HUES64 (cell line): ENCODE measurements around the gene NKAPL. TPM values are rescaled to one million over a fixed set of nuclear protein-coding genes. Genes with fewer than 3 reads are reported as not detected.

Experiments used
- H3K27ac ChIP-seq: 2 replicates; pipeline ENCODE4 v1.7.0; 2013; ENCODE audit warnings: low read depth, low read length, inconsistent platforms
- H3K27me3 ChIP-seq: 2 replicates; pipeline ENCODE4 v1.6.1; 2013; ENCODE audit warnings: mild to moderate bottlenecking, low read length; ENCODE audit not compliant: insufficient read depth
- H3K36me3 ChIP-seq: 2 replicates; pipeline ENCODE4 v1.6.1; 2013; ENCODE audit warnings: mild to moderate bottlenecking, low read length; ENCODE audit not compliant: insufficient read depth
- H3K4me1 ChIP-seq: 2 replicates; pipeline ENCODE4 v1.6.1; 2013; ENCODE audit warnings: mild to moderate bottlenecking, low read length, moderate library complexity; ENCODE audit not compliant: insufficient read depth
- H3K4me3 ChIP-seq: 2 replicates; pipeline ENCODE4 v1.5.1; 2013; ENCODE audit warnings: mild to moderate bottlenecking, low read length, moderate library complexity
- H3K9ac ChIP-seq: 2 replicates; pipeline ENCODE4 v1.6.1; 2013; ENCODE audit warnings: mild to moderate bottlenecking, low read depth, low read length
- H3K9me3 ChIP-seq: 2 replicates; pipeline ENCODE4 v1.6.1; 2013; ENCODE audit warnings: low read depth, low read length; ENCODE audit not compliant: insufficient read depth
- whole genome bisulfite sequencing: fragments of 150-250, 120-280 bp; methylation state at CpG from one replicate; pipeline ENCODE4 v1.1.7; 2013; ENCODE audit warnings: missing lambda C conversion rate; 5-methylcytosine and 5-hydroxymethylcytosine counted together
- polyA plus RNA-seq, 2 experiments: library from polyadenylated mRNA; stranded (reverse); fragments of 50-300 nt; gene quantifications; one replicate each; pipeline ENCODE4 v1.2.3, GENCODE V29; 2013

NKAPL gene
- not detected for polyA plus RNA-seq (2013, experiment 1 of 2)
- polyA plus RNA-seq (2013, experiment 2 of 2), result not detected

GRCh38 chr6:28258877-28259777 lies at the start of gene NKAPL:
Gene NKAPL (plus strand): TSS chr6:28259297. CDS start chr6:28259372, 75 bp downstream.
- no peaks in the 10 kb centered on the region for H3K4me1 ChIP-seq
- H3K4me3 ChIP-seq, result no peak within 1 kb of the TSS
- WGBS, result 94% methylated on average over 58 of the region's 58 CpGs
- no peaks in the 10 kb centered on the region for H3K9me3 ChIP-seq
- H3K36me3 ChIP-seq, result no peaks in the 10 kb centered on the region
- H3K27me3 ChIP-seq, result peaks cover 30% of the 10 kb centered on the region
- no peak within 1 kb of the TSS for H3K27ac ChIP-seq
- H3K9ac ChIP-seq, result no peak within 1 kb of the TSS

- H3K9me3 ChIP-seq, result no peaks in the 10 kb centered on the region
- peaks cover 10% of the 10 kb centered on the region; the same call in 1 of the 2 replicates for H3K4me1 ChIP-seq
- H3K27me3 ChIP-seq, result peaks cover 95% of the 10 kb centered on the region
- no peak overlapping the region for H3K27ac ChIP-seq
- WGBS, result 77% methylated on average over 6 of the region's 7 CpGs
- H3K36me3 ChIP-seq, result no peaks in the 10 kb centered on the region
- H3K9ac ChIP-seq, result no peak overlapping the region
- H3K4me3 ChIP-seq, result no peak overlapping the region
Observed at GRCh38 chr6:28209753-28210535, 49.2 kb upstream of the NKAPL start.

- H3K36me3 ChIP-seq, result no peaks in the 10 kb centered on the region
- no peak overlapping the region for H3K27ac ChIP-seq
- H3K4me3 ChIP-seq, result peak overlapping the region; percentile 76
- peaks cover 10% of the 10 kb centered on the region; the same call in 1 of the 2 replicates for H3K4me1 ChIP-seq
- H3K27me3 ChIP-seq, result peaks cover 91% of the 10 kb centered on the region
- no peaks in the 10 kb centered on the region for H3K9me3 ChIP-seq
- 4% methylated on average over 16 of the region's 16 CpGs for WGBS
- peak overlapping the region; percentile 44; the same call in 1 of the 2 replicates for H3K9ac ChIP-seq
Observed at GRCh38 chr6:28211840-28212509, 47.1 kb upstream of the NKAPL start.

GRCh38 chr6:28212510-28213212 lies 46.4 kb upstream of the NKAPL start:
- H3K9ac ChIP-seq, result peak overlapping the region; percentile 44; the same call in 1 of the 2 replicates
- H3K9me3 ChIP-seq, result no peaks in the 10 kb centered on the region
- no peak overlapping the region for H3K27ac ChIP-seq
- WGBS, result under 1% methylated on average over 21 of the region's 21 CpGs
- no peaks in the 10 kb centered on the region for H3K36me3 ChIP-seq
- H3K4me1 ChIP-seq, result peaks cover 10% of the 10 kb centered on the region; the same call in 1 of the 2 replicates
- peak overlapping the region; percentile 76 for H3K4me3 ChIP-seq
- peaks cover 87% of the 10 kb centered on the region for H3K27me3 ChIP-seq

GRCh38 chr6:28213213-28213523 lies 45.9 kb upstream of the NKAPL start:
- Histone ChIP-seq H3K4me1 (peaks cover 10% of the 10 kb centered on the region; the same call in 1 of the 2 replicates), H3K27ac (no peak overlapping the region), H3K4me3 (peak overlapping the region; percentile 76), H3K9me3 (no peaks in the 10 kb centered on the region), H3K27me3 (peaks cover 87% of the 10 kb centered on the region), H3K9ac (no peak overlapping the region), H3K36me3 (no peaks in the 10 kb centered on the region)
- no CpG with 5 or more reads among the region's 2 CpGs for WGBS

- Histone ChIP-seq H3K27ac (no peak overlapping the region), H3K36me3 (no peaks in the 10 kb centered on the region), H3K27me3 (peaks cover 82% of the 10 kb centered on the region), H3K9ac (no peak overlapping the region), H3K4me1 (peaks cover 10% of the 10 kb centered on the region; the same call in 1 of the 2 replicates), H3K9me3 (no peaks in the 10 kb centered on the region), H3K4me3 (no peak overlapping the region)
- WGBS, result 85% methylated on average over 8 of the region's 8 CpGs
Observed at GRCh38 chr6:28215425-28215824, 43.7 kb upstream of the NKAPL start.

- peaks cover 7% of the 10 kb centered on the region; the same call in 1 of the 2 replicates for H3K4me1 ChIP-seq
- no peak overlapping the region for H3K27ac ChIP-seq
- WGBS, result 91% methylated on average over 12 of the region's 12 CpGs
- H3K9me3 ChIP-seq, result no peaks in the 10 kb centered on the region
- H3K36me3 ChIP-seq, result no peaks in the 10 kb centered on the region
- H3K4me3 ChIP-seq, result peak overlapping the region; percentile 70
- H3K9ac ChIP-seq, result no peak overlapping the region
- H3K27me3 ChIP-seq, result peaks cover 82% of the 10 kb centered on the region
Observed at GRCh38 chr6:28217890-28218289, 41.2 kb upstream of the NKAPL start.

- Histone ChIP-seq H3K4me3 (peak overlapping the region; percentile 70), H3K9ac (peak overlapping the region; percentile 45; the same call in 1 of the 2 replicates), H3K27me3 (peaks cover 82% of the 10 kb centered on the region), H3K4me1 (0 out of 2 replicates have a peak, but pooled peaks cover 1% of the 10 kb centered on the region), H3K27ac (no peak overlapping the region), H3K9me3 (no peaks in the 10 kb centered on the region), H3K36me3 (no peaks in the 10 kb centered on the region)
- WGBS, result 13% methylated on average over 55 of the region's 56 CpGs
Observed at GRCh38 chr6:28218312-28219248, 40.5 kb upstream of the NKAPL start.

GRCh38 chr6:28220257-28221133 lies 38.6 kb upstream of the NKAPL start:
- Histone ChIP-seq H3K27me3 (peaks cover 74% of the 10 kb centered on the region), H3K27ac (no peak overlapping the region), H3K4me1 (peaks cover 4% of the 10 kb centered on the region; the same call in 1 of the 2 replicates), H3K9me3 (no peaks in the 10 kb centered on the region), H3K36me3 (no peaks in the 10 kb centered on the region), H3K9ac (no peak overlapping the region), H3K4me3 (no peak overlapping the region)
- 68% methylated on average over 6 of the region's 6 CpGs for WGBS
